ENCODE data around the gene DNAH6. TPM values are rescaled to one million over a fixed set of nuclear protein-coding genes. Genes with fewer than 3 reads are reported as not detected.

Gene DNAH6
- total and polyA plus RNA-seq, 2 donors: 0.58 to 1.4 TPM

DNA sequence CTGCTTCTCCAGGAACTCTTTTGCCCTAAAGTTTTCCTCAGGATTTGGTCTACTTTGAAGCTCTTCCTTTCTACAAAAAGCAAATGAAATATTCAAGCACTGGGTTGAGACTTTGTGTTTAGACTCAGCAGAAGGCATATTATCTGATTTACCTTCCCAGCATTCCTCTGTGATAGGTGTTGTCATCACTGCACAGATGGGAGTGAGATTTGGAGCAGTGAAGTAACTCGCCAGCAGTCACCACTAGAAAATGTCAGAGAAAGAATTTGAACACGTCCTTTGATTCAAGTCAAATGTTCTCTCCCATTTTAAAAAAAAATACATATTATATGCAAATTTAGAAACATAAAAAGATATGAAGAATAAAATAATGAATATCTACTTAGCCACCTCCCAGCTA lies 112.2 kb downstream of the DNAH6 start:
- Histone ChIP-seq H3K36me3 (ENCODE audit: insufficient read depth) (no peaks in the 10 kb centered on the region), H3K4me1 (ENCODE audit: insufficient read depth) (no peaks in the 10 kb centered on the region), H3K4me3 (ENCODE audit: low read depth, low read length) (no peak overlapping the region), H3K27ac (ENCODE audit: low read depth) (no peak overlapping the region)
- WGBS: 77% methylated on average over 2 of the region's 2 CpGs
- no peak for DNase-seq (ENCODE audit: extremely low spot score)

DNA sequence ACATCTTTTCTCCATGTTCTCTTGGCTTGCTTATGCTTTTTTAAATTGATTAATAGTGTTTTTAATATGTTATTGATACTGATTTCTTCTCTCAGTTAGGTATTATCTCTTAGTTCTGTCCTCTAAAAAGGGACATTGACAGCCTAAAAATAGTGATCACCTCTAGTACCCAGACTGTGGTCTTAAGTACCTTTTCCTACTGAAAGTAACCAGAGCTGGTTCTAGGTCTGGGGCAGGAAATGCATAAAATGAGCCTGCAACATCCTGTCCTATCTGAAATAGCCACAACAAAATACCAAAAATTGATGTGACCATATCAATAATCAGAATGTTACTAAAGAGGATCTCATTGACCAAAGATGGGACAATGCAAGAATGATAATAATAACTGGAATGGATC lies 113.3 kb downstream of the DNAH6 start:
- H3K4me1 ChIP-seq (ENCODE audit: insufficient read depth): no peaks in the 10 kb centered on the region
- no peak for DNase-seq (ENCODE audit: extremely low spot score)
- H3K27ac ChIP-seq (ENCODE audit: low read depth): no peak overlapping the region
- no peak overlapping the region for H3K4me3 ChIP-seq (ENCODE audit: low read depth, low read length)
- H3K36me3 ChIP-seq (ENCODE audit: insufficient read depth): no peaks in the 10 kb centered on the region

DNA sequence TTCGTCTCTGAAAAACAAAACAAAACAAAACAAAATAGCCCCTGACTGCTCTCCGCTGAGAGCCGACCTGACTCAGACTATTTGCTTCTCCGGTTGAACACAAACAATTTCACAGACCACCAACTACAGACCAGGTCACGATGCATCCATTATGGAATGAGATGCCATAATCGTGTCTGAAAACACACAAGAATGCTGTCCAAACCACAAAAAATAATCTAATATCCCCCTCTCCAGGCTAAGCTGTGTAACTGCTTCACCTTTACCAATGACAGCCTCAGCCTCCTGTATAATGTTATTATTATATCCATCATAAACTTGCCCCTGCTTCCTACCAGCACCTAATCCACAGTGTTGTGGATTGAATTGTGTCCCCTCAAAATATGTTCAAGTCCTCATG lies 114.7 kb downstream of the DNAH6 start:
- Histone ChIP-seq H3K27ac (ENCODE audit: low read depth) (no peak overlapping the region), H3K36me3 (ENCODE audit: insufficient read depth) (no peaks in the 10 kb centered on the region), H3K4me3 (ENCODE audit: low read depth, low read length) (no peak overlapping the region), H3K4me1 (ENCODE audit: insufficient read depth) (no peaks in the 10 kb centered on the region)
- DNase-seq (ENCODE audit: extremely low spot score): no peak
- WGBS: 41% methylated on average over 6 of the region's 6 CpGs

DNA sequence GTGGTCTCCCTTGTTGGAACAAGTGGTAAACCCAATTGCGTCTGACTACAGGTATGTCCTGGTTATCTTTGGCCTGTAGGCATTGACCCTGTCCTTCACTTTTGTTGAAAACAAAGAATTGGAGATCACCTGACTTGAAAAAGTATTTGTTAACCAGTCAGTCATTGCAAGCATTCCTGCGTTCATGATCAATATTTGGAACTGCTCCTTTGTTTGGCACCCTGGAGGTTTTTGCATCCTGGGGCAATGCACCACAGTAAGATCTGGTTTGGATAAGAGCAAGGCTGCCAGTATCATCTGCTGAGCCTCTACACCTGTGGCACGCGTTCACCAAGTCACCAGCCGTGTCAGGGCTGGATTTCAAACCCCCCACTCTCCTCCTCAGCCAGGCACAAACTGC lies 115.7 kb downstream of the DNAH6 start:
- no peaks in the 10 kb centered on the region for H3K36me3 ChIP-seq (ENCODE audit: insufficient read depth)
- H3K4me1 ChIP-seq (ENCODE audit: insufficient read depth): no peaks in the 10 kb centered on the region
- H3K27ac ChIP-seq (ENCODE audit: low read depth): no peak overlapping the region
- no peak overlapping the region for H3K4me3 ChIP-seq (ENCODE audit: low read depth, low read length)
- WGBS: 83% methylated on average over 5 of the region's 5 CpGs
- no peak for DNase-seq (ENCODE audit: extremely low spot score)

DNA sequence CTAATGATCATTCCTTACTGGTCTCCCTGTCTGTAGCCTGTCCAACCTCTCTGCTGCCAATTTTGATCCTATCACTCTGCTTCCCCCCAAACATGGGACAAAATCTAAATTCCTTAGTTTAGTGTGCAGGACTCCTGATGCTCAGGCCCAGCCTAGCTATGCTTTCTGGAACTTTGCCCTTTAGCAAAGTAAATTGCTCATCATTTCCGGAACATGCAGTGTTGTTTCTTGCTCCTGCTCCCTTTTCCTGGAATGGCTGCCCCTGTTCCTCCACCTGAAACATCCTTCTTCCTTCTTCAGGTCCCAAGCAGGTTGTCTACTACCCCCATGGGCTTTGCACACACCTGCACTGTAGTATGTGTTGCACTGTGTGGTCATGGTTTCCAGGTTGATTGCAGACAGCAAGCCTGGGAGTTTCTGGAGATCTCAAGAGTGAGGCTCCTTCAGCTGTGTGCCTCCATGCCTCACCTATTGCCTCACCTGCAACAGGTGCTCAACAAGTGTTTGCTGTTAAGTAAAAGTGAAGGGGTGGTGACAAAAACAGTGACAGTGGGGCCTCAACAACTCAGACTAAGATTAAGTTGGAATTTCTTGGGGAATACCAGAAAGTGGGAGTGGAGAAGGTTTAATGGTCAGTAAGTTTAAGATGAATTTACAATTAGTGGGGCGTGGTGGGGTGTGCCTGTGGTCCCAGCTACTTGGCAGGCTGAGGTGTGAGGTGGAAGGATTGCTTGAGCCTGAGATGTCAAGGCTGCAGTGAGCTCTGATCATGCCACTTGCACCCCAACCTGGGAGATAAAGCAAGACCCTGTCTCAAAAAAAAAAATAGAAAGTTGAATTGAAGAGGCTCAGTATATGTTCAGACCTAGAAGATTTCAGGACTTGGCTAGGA lies 120.0 kb downstream of the DNAH6 start:
- Histone ChIP-seq H3K27ac (ENCODE audit: low read depth) (no peak overlapping the region), H3K4me1 (ENCODE audit: insufficient read depth) (no peaks in the 10 kb centered on the region), H3K36me3 (ENCODE audit: insufficient read depth) (no peaks in the 10 kb centered on the region), H3K4me3 (ENCODE audit: low read depth, low read length) (no peak overlapping the region)
- WGBS: 83% methylated on average over 2 of the region's 2 CpGs
- no peak for DNase-seq (ENCODE audit: extremely low spot score)

DNA sequence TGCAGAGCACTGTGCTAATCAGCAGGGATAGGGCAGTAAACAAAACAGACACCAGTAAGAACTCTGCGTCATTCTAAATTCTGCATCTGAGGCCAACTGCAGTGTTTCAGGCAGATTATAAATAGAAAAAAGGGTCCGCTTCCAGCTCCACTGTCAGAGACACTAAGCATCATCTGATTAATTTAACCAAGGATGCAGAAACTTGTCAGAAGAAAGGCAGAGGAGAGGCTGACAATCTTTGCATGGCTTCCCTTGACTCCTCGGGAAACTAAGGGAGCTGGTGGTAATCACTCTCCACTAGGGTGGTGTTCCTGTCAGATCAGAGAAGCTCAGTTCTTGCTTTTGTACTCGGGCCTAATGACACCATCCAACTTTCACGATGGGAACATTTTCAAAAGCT lies 123.5 kb downstream of the DNAH6 start:
- WGBS: 65% methylated on average over 5 of the region's 5 CpGs

DNA sequence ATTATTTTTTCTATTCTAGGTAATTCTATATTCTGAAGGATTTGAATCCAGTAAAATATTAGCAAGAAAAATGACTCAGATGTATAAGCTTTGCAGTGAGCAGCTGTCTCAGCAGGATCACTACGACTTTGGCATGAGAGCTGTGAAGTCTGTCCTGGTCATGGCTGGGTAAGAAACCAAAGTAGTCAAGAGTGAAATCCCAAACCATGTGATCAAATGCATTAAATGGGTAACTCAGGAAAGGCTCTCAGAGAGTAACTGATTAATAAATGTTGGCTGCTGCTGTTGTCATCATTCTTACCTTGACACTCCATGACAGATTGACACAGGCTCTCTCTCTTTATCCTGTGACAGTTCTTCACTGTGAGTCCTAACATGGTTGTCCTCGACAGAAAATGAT lies 124.1 kb downstream of the DNAH6 start:
- Histone ChIP-seq H3K4me1 (ENCODE audit: insufficient read depth) (no peaks in the 10 kb centered on the region), H3K4me3 (ENCODE audit: low read depth, low read length) (no peak overlapping the region), H3K36me3 (ENCODE audit: insufficient read depth) (no peaks in the 10 kb centered on the region), H3K27ac (ENCODE audit: low read depth) (no peak overlapping the region)
- 77% methylated on average over 2 of the region's 2 CpGs for WGBS
- no peak for DNase-seq (ENCODE audit: extremely low spot score)

More for the DNA sequence above, 123.5 kb downstream of the DNAH6 start:
- H3K27ac ChIP-seq (ENCODE audit: low read depth): no peak overlapping the region
- no peak overlapping the region for H3K4me3 ChIP-seq (ENCODE audit: low read depth, low read length)
- no peak for DNase-seq (ENCODE audit: extremely low spot score)
- no peaks in the 10 kb centered on the region for H3K36me3 ChIP-seq (ENCODE audit: insufficient read depth)
- H3K4me1 ChIP-seq (ENCODE audit: insufficient read depth): no peaks in the 10 kb centered on the region

DNA sequence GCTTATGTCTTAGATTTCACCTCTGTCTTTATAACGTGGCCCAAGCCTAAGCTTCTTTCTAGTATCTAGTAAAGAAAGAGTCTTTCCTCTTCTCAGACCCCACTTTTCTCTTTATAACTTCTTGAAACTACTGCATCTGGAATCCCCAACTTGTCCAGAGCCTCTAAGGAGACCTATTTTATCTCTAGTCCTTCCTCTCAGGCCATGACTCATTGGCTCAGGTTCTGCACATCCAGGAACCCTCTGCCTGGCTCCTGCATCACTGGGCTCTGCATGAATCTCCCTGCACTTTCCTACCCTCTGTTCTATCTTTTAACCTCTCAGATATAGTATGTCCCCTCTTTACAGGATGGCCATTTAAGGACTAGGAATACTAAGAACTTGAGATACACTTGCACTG lies 124.7 kb downstream of the DNAH6 start:
- no peak for DNase-seq (ENCODE audit: extremely low spot score)
- Histone ChIP-seq H3K27ac (ENCODE audit: low read depth) (no peak overlapping the region), H3K4me1 (ENCODE audit: insufficient read depth) (no peaks in the 10 kb centered on the region), H3K4me3 (ENCODE audit: low read depth, low read length) (no peak overlapping the region), H3K36me3 (ENCODE audit: insufficient read depth) (no peaks in the 10 kb centered on the region)
- WGBS: 82% methylated on average over 1 of the region's 1 CpG

DNA sequence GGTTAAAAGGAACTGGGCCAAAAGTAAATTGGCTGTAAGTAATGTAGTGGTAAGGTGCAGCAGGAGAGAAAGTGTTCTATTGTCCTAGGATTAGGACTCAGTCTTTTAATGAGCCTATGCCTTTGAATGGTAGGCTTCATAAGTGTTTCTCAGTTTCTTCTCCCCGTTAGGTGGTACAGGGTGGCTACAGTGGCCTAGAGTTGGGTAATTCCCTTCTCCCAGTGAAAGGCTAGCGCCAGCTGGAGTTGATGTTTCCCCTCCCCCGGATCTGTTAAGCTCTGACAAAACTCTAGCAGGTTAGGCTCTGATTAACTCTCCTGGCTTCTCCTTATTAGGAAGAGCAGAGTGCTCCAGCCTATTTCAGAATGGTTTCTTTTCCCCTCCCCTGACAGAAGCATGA lies 127.7 kb downstream of the DNAH6 start:
- Histone ChIP-seq H3K27ac (ENCODE audit: low read depth) (no peak overlapping the region), H3K4me3 (ENCODE audit: low read depth, low read length) (no peak overlapping the region), H3K4me1 (ENCODE audit: insufficient read depth) (no peaks in the 10 kb centered on the region), H3K36me3 (ENCODE audit: insufficient read depth) (no peaks in the 10 kb centered on the region)
- DNase-seq (ENCODE audit: extremely low spot score): no peak
- 74% methylated on average over 3 of the region's 3 CpGs for WGBS

DNA sequence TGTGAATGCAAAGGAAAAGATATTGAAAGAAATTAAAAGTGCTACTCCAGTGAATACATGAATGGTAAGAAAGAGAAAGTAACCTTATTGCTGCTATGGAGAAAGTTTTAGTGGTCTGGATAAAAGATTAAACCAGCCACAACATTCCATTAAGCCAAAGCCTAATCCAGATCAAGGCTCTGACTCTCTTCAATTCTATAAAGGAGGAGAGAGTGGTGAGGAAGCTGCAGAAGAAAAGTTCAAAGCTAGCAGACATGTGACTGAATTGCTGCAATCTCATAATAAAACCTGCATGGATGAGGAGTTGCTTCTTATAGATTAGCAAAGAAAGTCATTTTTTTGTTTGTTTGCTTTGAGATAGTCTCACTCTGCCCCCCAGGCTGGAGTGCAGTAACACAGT lies 130.2 kb downstream of the DNAH6 start:
- Histone ChIP-seq H3K27ac (ENCODE audit: low read depth) (no peak overlapping the region), H3K4me1 (ENCODE audit: insufficient read depth) (no peaks in the 10 kb centered on the region), H3K36me3 (ENCODE audit: insufficient read depth) (no peaks in the 10 kb centered on the region), H3K4me3 (ENCODE audit: low read depth, low read length) (no peak overlapping the region)
- DNase-seq (ENCODE audit: extremely low spot score): no peak

DNA sequence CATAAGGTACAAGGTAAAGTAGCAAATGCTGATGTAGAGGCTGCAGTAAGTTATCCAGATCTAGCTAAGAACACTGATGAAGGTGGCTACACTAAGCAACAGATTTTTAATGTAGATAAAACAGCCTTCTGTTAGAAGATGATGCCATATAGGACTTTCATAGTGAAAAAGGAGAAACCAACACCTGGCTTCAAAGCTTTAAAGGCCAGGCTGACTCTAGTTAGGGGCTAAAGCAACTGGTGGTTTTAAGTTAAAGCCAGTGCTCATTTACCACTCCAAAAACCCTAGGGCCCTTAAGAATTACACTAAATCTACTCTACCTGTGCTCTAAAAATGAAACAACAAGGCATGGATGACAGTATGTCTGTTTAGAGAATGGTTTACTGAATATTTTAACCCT lies 131.0 kb downstream of the DNAH6 start:
- Histone ChIP-seq H3K4me1 (ENCODE audit: insufficient read depth) (no peaks in the 10 kb centered on the region), H3K27ac (ENCODE audit: low read depth) (no peak overlapping the region), H3K4me3 (ENCODE audit: low read depth, low read length) (no peak overlapping the region), H3K36me3 (ENCODE audit: insufficient read depth) (no peaks in the 10 kb centered on the region)
- no peak for DNase-seq (ENCODE audit: extremely low spot score)

DNA sequence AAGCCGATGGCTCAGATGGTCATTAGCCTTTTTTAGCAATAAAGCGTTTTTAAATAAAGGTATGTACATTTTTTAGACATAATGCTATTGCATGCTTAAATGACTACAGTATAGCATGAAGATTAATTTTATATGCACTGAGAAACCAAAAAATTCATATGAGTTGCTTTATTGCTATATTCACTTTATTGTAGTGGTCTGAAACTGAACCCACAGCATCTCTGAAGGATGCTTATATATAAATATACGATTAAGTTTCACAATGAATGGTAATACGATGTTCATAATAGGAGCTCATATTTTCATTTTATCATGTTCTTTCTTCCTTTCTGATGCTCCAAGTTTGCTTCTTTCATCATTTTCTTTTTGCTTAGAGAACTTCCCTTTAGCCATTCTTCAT lies 132.8 kb downstream of the DNAH6 start:
- DNase-seq (ENCODE audit: extremely low spot score): no peak
- Histone ChIP-seq H3K27ac (ENCODE audit: low read depth) (no peak overlapping the region), H3K4me1 (ENCODE audit: insufficient read depth) (no peaks in the 10 kb centered on the region), H3K36me3 (ENCODE audit: insufficient read depth) (no peaks in the 10 kb centered on the region), H3K4me3 (ENCODE audit: low read depth, low read length) (no peak overlapping the region)
- WGBS: 89% methylated on average over 4 of the region's 4 CpGs

DNA sequence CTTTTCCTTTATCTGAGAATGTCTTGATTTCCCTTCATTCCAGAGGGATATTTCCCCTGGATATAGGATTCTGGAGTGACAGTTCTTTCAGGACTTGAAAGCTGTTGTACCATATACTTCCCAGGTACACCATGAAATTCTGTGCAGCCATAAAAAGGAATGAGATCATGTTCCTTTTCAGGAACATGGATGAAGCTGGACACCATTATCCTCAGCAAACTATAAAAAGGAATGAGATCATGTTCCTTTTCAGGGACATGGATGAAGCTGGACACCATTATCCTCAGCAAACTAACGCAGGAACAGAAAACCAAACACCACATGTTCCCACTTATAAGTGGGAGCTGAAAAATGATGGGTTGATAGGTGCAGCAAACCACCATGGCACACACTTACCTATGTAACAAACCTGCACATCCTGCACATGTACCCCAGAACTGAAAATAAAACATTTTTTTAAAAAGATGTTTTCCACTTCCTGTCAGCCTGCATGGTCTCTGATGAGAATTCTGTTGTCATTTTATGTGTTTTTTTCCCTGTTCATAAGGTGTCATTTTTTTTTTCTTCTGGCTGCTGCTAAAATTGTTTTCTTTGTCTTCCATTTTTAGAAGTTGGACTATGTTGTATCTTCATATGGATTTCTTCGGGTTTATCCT lies 133.3 kb downstream of the DNAH6 start:
- DNase-seq (ENCODE audit: extremely low spot score): no peak
- 61% methylated on average over 2 of the region's 2 CpGs for WGBS
- Histone ChIP-seq H3K36me3 (ENCODE audit: insufficient read depth) (no peaks in the 10 kb centered on the region), H3K4me1 (ENCODE audit: insufficient read depth) (no peaks in the 10 kb centered on the region), H3K4me3 (ENCODE audit: low read depth, low read length) (no peak overlapping the region), H3K27ac (ENCODE audit: low read depth) (no peak overlapping the region)

DNA sequence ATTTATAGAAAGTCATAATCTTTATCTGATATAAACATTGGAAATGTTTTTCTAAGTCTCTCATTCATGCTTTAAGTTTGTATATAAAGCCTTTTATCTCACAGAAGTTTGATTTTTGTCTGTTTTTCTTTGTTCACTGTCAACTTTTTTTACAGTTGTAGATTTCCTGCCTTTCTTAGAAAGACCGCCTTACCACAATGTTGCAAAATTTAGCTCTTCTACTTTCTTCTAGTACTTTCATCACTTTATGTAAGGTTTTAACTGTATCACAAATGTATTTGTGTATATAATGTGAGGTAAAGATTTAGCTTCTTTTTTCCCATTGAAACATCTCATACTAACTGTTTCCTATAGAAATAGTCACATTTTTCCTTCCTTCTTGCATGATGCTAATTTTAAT lies 136.1 kb downstream of the DNAH6 start:
- Histone ChIP-seq H3K4me3 (ENCODE audit: low read depth, low read length) (no peak overlapping the region), H3K27ac (ENCODE audit: low read depth) (no peak overlapping the region), H3K36me3 (ENCODE audit: insufficient read depth) (no peaks in the 10 kb centered on the region), H3K4me1 (ENCODE audit: insufficient read depth) (no peaks in the 10 kb centered on the region)
- WGBS: 83% methylated on average over 1 of the region's 1 CpG
- DNase-seq (ENCODE audit: extremely low spot score): no peak
